K562 (cell line): ENCODE results near the gene NDUFC2. TPM values are rescaled to one million over a fixed set of nuclear protein-coding genes. Genes with fewer than 3 reads are reported as not detected.

Experiments
- CREB3 ChIP-seq: fragments of 450-650 bp; conservative IDR thresholded peaks from 2 replicates; pipeline ENCODE4 v1.6.1; 2016; ENCODE audit warnings: missing genetic modification characterization, low read depth, mild to moderate bottlenecking, missing compliant biosample characterization, moderate library complexity
- CXXC5 ChIP-seq: fragments of 250-450 bp; sonication (Bioruptor Pico); IDR thresholded peaks from 2 replicates; pipeline ENCODE4 v1.8.0; 2022; ENCODE audit warnings: inconsistent platforms, mild to moderate bottlenecking, moderate library complexity
- HNRNPL ChIP-seq: fragments of 200-400 bp; formaldehyde crosslinking; IDR thresholded peaks from 2 replicates; pipeline ENCODE4 v1.6.1; 2017; ENCODE audit warnings: low read depth, mild to moderate bottlenecking, low read length
- IRF9 ChIP-seq: fragments of 450-650 bp; IDR thresholded peaks from 2 replicates; pipeline ENCODE4 v1.6.1; 2016; ENCODE audit warnings: missing biosample characterization, missing genetic modification characterization
- PHTF2 ChIP-seq: fragments of 250-450 bp; sonication (Bioruptor Pico); IDR thresholded peaks from 2 replicates; pipeline ENCODE4 v1.5.0; 2021; ENCODE audit warnings: mild to moderate bottlenecking
- PTBP1 ChIP-seq: fragments of 200-400 bp; formaldehyde crosslinking; IDR thresholded peaks from 2 replicates; pipeline ENCODE4 v1.6.1; 2017; ENCODE audit warnings: low read depth, low read length
- RBM34 ChIP-seq: fragments of 200-400 bp; formaldehyde crosslinking; IDR thresholded peaks from 2 replicates; pipeline ENCODE4 v1.6.1; 2018; ENCODE audit warnings: low read length, borderline replicate concordance; ENCODE audit not compliant: insufficient read depth
- RUNX1 ChIP-seq: sonication (generic); IDR thresholded peaks from 2 replicates; pipeline ENCODE4 v1.6.1; 2016; ENCODE audit warnings: antibody characterized with exemption, low read depth
- SAFB2 ChIP-seq: fragments of 200-400 bp; formaldehyde crosslinking; IDR thresholded peaks from 2 replicates; pipeline ENCODE4 v1.6.1; 2018; ENCODE audit warnings: borderline replicate concordance, low read length, low read depth, moderate library complexity; ENCODE audit not compliant: severe bottlenecking
- TBL1XR1 ChIP-seq, 2 experiments: IDR thresholded peaks; 2 replicates each; pipeline ENCODE4 v1.6.1; 2012; ENCODE audit warnings: improper control_type of control experiment in 2 of 2, low read length in 2 of 2, mild to moderate bottlenecking in 1 of 2
- ZBTB7A ChIP-seq: IDR thresholded peaks from 2 replicates; pipeline ENCODE4 v1.6.1; 2011; ENCODE audit warnings: low read depth, mild to moderate bottlenecking, low read length, moderate library complexity, borderline replicate concordance; ENCODE audit not compliant: control insufficient read depth
- ZNF165 ChIP-seq: fragments of 250-450 bp; sonication (Bioruptor Pico); IDR thresholded peaks from 2 replicates; pipeline ENCODE4 v1.4.0; 2020; ENCODE audit warnings: borderline replicate concordance
- ZNF445 ChIP-seq: fragments of 250-450 bp; sonication (Bioruptor Pico); IDR thresholded peaks from 2 replicates; pipeline ENCODE4 v1.4.0; 2020; ENCODE audit warnings: low read depth, mild to moderate bottlenecking, moderate library complexity
- polyA plus RNA-seq, 8 experiments: library from polyadenylated mRNA; depleted of rRNA in 4 of 8; stranded (reverse) in 5 of 8; unstranded in 3 of 8; fragments of >200 nt; fragmentation: Nextera tagmentation in 2 of 8; fragmentation: Illumina TruSeq in 1 of 8; extraction: Ambion mirVana in 2 of 8; extraction: Trizol in 1 of 8; gene quantifications; 2 replicates each; pipeline versions ENCODE4 v1.2.1 to v1.2.3, GENCODE V29; 2011 to 2014; ENCODE audit warnings: inconsistent platforms in 1 of 8, missing spikeins in 1 of 8
- total RNA-seq, 7 experiments: library from RNA; depleted of rRNA in 6 of 7; stranded (reverse); fragments of >200 nt in 6 of 7; fragmentation: Illumina TruSeq in 2 of 7; extraction: Trizol in 2 of 7; gene quantifications; 2 replicates each; pipeline versions ENCODE4 v1.2.1 to v1.2.3, GENCODE V29; 2011 to 2021; ENCODE audit warnings: low replicate concordance in 1 of 7
- TF ChIP-seq, protein P1 (sequence below): fragments of 250-450 bp; sonication (Bioruptor Pico); IDR thresholded peaks from 2 replicates; pipeline ENCODE4 v1.4.0; 2020
- TF ChIP-seq, protein P2 (sequence below): IDR thresholded peaks from 2 replicates; pipeline ENCODE4 v1.6.1; 2011; ENCODE audit not compliant: insufficient read length; ENCODE audit errors: extremely low read depth
- TF ChIP-seq, protein P3 (sequence below): sonication (generic); formaldehyde crosslinking; IDR thresholded peaks from 2 replicates; pipeline ENCODE4 v1.9.0; 2022; ENCODE audit warnings: mild to moderate bottlenecking, missing genetic modification reagents
- TF ChIP-seq, protein P4 (sequence below): fragments of 200-800 bp; sonication (Bioruptor generic); IDR thresholded peaks from 2 replicates; pipeline ENCODE4 v1.6.1; 2017; ENCODE audit warnings: missing genetic modification characterization, missing compliant biosample characterization

Gene NDUFC2
- total and polyA plus RNA-seq, 9 of the 15 experiments (the other 6 are each of a cell fraction or from before 2014, with no cell fraction given): 168 to 1,119 (median 442) TPM

DNA sequence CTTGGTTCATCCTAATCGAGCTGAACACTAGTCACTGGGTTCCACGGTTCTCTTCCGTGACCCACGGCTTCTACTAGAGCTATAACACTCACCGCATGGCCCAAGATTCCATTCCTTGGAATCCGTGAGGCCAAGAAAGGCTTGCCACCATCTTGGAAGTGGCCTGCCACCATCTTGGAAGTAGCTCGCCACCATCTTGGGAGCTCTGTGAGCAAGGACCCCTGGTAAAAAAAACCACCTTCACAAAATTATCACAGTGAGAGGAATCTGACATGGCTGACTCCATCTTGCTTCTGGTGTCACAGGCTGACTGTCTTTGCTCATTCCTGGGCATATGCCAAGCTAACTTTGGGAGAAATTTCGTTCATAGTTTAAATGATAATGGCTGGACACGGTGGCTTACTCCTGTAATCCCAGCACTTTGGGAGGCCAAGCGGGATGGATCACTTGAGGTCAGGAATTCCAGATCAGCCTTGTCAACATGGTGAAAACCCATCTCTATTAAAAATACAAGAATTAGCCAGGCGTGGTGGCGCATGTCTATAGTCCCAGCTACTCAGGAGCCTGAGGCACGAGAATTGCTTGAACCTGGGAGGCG, 37.7 kb downstream of the NDUFC2 start (continued):
- peak; percentile 41; the same call in 1 of the 2 replicates for TF ChIP-seq CXXC5 (CRISPR knock-in tag)
- no peak for TF ChIP-seq ZNF165 (CRISPR knock-in tag)
- TF ChIP-seq RUNX1: no peak
- TF ChIP-seq, protein P1, sequence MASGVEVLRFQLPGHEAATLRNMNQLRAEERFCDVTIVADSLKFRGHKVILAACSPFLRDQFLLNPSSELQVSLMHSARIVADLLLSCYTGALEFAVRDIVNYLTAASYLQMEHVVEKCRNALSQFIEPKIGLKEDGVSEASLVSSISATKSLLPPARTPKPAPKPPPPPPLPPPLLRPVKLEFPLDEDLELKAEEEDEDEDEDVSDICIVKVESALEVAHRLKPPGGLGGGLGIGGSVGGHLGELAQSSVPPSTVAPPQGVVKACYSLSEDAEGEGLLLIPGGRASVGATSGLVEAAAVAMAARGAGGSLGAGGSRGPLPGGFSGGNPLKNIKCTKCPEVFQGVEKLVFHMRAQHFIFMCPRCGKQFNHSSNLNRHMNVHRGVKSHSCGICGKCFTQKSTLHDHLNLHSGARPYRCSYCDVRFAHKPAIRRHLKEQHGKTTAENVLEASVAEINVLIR (CRISPR knock-in tag): no peak
- TF ChIP-seq, protein P2, sequence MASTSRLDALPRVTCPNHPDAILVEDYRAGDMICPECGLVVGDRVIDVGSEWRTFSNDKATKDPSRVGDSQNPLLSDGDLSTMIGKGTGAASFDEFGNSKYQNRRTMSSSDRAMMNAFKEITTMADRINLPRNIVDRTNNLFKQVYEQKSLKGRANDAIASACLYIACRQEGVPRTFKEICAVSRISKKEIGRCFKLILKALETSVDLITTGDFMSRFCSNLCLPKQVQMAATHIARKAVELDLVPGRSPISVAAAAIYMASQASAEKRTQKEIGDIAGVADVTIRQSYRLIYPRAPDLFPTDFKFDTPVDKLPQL: no peak
- TF ChIP-seq PHTF2 (CRISPR knock-in tag): no peak
- TF ChIP-seq ZNF445 (CRISPR knock-in tag): no peak
- peak; percentile 66; the same call in 1 of the 2 replicates for TF ChIP-seq IRF9 (tag)
- no peak for TF ChIP-seq PTBP1
- no peak for TF ChIP-seq HNRNPL
- TF ChIP-seq, protein P3, sequence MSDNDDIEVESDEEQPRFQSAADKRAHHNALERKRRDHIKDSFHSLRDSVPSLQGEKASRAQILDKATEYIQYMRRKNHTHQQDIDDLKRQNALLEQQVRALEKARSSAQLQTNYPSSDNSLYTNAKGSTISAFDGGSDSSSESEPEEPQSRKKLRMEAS (CRISPR knock-in tag): no peak
- TF ChIP-seq TBL1XR1 (IDR thresholded peaks at IDR 0.05; ENCODE audit: low read length in 2 of 2): no peak
- TF ChIP-seq CREB3: peak; percentile 75
- no peak for TF ChIP-seq ZBTB7A
- TF ChIP-seq RBM34: no peak
- no peak for TF ChIP-seq SAFB2
- TF ChIP-seq, protein P4, sequence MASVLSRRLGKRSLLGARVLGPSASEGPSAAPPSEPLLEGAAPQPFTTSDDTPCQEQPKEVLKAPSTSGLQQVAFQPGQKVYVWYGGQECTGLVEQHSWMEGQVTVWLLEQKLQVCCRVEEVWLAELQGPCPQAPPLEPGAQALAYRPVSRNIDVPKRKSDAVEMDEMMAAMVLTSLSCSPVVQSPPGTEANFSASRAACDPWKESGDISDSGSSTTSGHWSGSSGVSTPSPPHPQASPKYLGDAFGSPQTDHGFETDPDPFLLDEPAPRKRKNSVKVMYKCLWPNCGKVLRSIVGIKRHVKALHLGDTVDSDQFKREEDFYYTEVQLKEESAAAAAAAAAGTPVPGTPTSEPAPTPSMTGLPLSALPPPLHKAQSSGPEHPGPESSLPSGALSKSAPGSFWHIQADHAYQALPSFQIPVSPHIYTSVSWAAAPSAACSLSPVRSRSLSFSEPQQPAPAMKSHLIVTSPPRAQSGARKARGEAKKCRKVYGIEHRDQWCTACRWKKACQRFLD (CRISPR knock-in tag): peak; percentile 73; the same call in 1 of the 2 replicates
